Esophagus squamous epithelium (tissue), 5 donors: ENCODE measurements around the gene REEP6. TPM values are rescaled to one million over a fixed set of nuclear protein-coding genes. Genes with fewer than 3 reads are reported as not detected.

Source experiments
- DNase-seq: peaks from one replicate; lab custom pipeline; 2025; lab: John Stamatoyannopoulos, UW
- H3K27ac ChIP-seq, 4 donors: fragments of 200-600 bp; sonication (generic); one replicate each; pipeline ENCODE4 v1.5.1; 2016 to 2019; ENCODE audit warnings: mild to moderate bottlenecking in 1 of 4
- H3K27me3 ChIP-seq, 4 donors: fragments of 200-600 bp; sonication (generic); 1 replicate in 3 of 4; 2 replicates in 1 of 4; pipeline versions ENCODE4 v1.5.1 to v1.6.0; 2017 to 2021; ENCODE audit warnings: antibody characterized with exemption in 1 of 4
- H3K36me3 ChIP-seq, 3 donors: fragments of 200-600 bp; sonication (generic); one replicate each; pipeline ENCODE4 v1.5.1; 2016 to 2019
- H3K4me1 ChIP-seq, 3 donors: fragments of 200-600 bp; sonication (generic); one replicate each; pipeline ENCODE4 v1.5.1; 2017 to 2019
- H3K4me3 ChIP-seq, 4 donors: fragments of 200-600 bp; sonication (generic); 1 replicate in 3 of 4; 2 replicates in 1 of 4; pipeline ENCODE4 v1.5.1; 2016 to 2019; ENCODE audit warnings: mild to moderate bottlenecking in 2 of 4, moderate library complexity in 1 of 4
- H3K9me3 ChIP-seq, 3 donors: fragments of 200-600 bp; sonication (generic); one replicate each; pipeline ENCODE4 v1.5.1; 2016 to 2019
- CTCF ChIP-seq, 6 experiments: fragments of 450-650 bp in 4 of 6; fragments of 200-600 bp in 2 of 6; sonication (generic) in 2 of 6; IDR thresholded peaks; one replicate each; pipeline ENCODE4 v1.5.1; 2016 to 2019; ENCODE audit warnings: antibody characterized with exemption in 6 of 6, mild to moderate bottlenecking in 4 of 6, moderate library complexity in 4 of 6
- POLR2A ChIP-seq, 4 donors: fragments of 450-650 bp; IDR thresholded peaks; one replicate each; pipeline ENCODE4 v1.6.1; 2017; ENCODE audit warnings: antibody characterized with exemption in 4 of 4, mild to moderate bottlenecking in 4 of 4, moderate library complexity in 3 of 4
- WGBS, 2 donors: methylation state at CpG; one replicate each; pipeline ENCODE4 v1.1.5; 2018; 5-methylcytosine and 5-hydroxymethylcytosine counted together
- intact Hi-C: fragments of 100-400 bp; cut with DNase I; formaldehyde crosslinking; loops from one replicate; pipeline ENCODE4 v1.15.0; 2022
- total RNA-seq, 4 donors: library from RNA; depleted of rRNA; stranded (reverse); fragments of >200 nt; gene quantifications; one replicate each; pipeline ENCODE4 v1.1.0, GENCODE V29; 2016
- donor health status: DM: yes; HTN: yes; CAD: no.

The REEP6 gene
- total RNA-seq, 4 donors from 2014 or later, result 5.7 to 13.8 (median 9.4) TPM

- H3K9me3 ChIP-seq, result no peaks in the 10 kb centered on the region
- 46 to 49% methylated on average over 10 to 11 of the region's 17 CpGs for WGBS, 2 donors
- TF ChIP-seq CTCF (IDR thresholded peaks at IDR 0.05) (no peak), POLR2A (IDR thresholded peaks at IDR 0.05) (no peak)
- H3K27ac ChIP-seq, result no peak overlapping the region
- H3K36me3 ChIP-seq, result no peaks in the 10 kb centered on the region
- no peak overlapping the region for H3K4me3 ChIP-seq
- no peak for DNase-seq
- H3K27me3 ChIP-seq, result peaks cover 0 to 90% (median 12%) of the 10 kb centered on the region in 4 donors
- peaks cover 0 to 33% (median 10%) of the 10 kb centered on the region in 3 donors for H3K4me1 ChIP-seq
- intact Hi-C loops, result no loop called here
These were observed 34.0 kb downstream of the REEP6 start for GRCh38 chr19:1524972-1525325.

GRCh38 chr19:1525343-1525742 is 34.4 kb downstream of the REEP6 start:
- 70 to 72% methylated on average over 6 to 11 of the region's 31 CpGs for WGBS, 2 donors
- DNase-seq, result no peak

GRCh38 chr19:1526066-1526778 is 35.2 kb downstream of the REEP6 start:
- no peak for DNase-seq
- H3K9me3 ChIP-seq, result no peaks in the 10 kb centered on the region
- no peak overlapping the region for H3K4me3 ChIP-seq
- H3K27me3 ChIP-seq, result peaks cover 0 to 91% (median 12%) of the 10 kb centered on the region in 4 donors
- peaks cover 0 to 32% (median 10%) of the 10 kb centered on the region in 3 donors for H3K4me1 ChIP-seq
- H3K27ac ChIP-seq, result no peak overlapping the region
- TF ChIP-seq CTCF (IDR thresholded peaks at IDR 0.05) (no peak), POLR2A (IDR thresholded peaks at IDR 0.05) (no peak)
- intact Hi-C loops, result no loop called here
- H3K36me3 ChIP-seq, result no peaks in the 10 kb centered on the region
- WGBS, 2 donors, result 86 to 87% methylated on average over 6 to 10 of the region's 33 CpGs

More at GRCh38 chr19:1525343-1525742, 34.4 kb downstream of the REEP6 start:
- no peak overlapping the region for H3K27ac ChIP-seq
- H3K9me3 ChIP-seq, result no peaks in the 10 kb centered on the region
- peaks cover 0 to 33% (median 10%) of the 10 kb centered on the region in 3 donors for H3K4me1 ChIP-seq
- H3K36me3 ChIP-seq, result no peaks in the 10 kb centered on the region
- TF ChIP-seq CTCF (IDR thresholded peaks at IDR 0.05) (no peak), POLR2A (IDR thresholded peaks at IDR 0.05) (no peak)
- peaks cover 0 to 90% (median 12%) of the 10 kb centered on the region in 4 donors for H3K27me3 ChIP-seq
- no peak overlapping the region for H3K4me3 ChIP-seq
- intact Hi-C loops, result no loop called here

GRCh38 chr19:1526979-1527649 is 36.1 kb downstream of the REEP6 start:
- peaks cover 0 to 91% (median 12%) of the 10 kb centered on the region in 4 donors for H3K27me3 ChIP-seq
- H3K27ac ChIP-seq, result no peak overlapping the region
- no peak for DNase-seq
- intact Hi-C loops, result no loop called here
- 26 to 47% methylated on average over 12 to 13 of the region's 18 CpGs for WGBS, 2 donors
- no peak overlapping the region for H3K4me3 ChIP-seq
- peaks cover 0 to 23% (median 10%) of the 10 kb centered on the region in 3 donors for H3K4me1 ChIP-seq
- H3K36me3 ChIP-seq, result no peaks in the 10 kb centered on the region
- TF ChIP-seq POLR2A (IDR thresholded peaks at IDR 0.05), result no peak
- no peaks in the 10 kb centered on the region for H3K9me3 ChIP-seq

- DNase-seq, result no peak
- intact Hi-C loops, result no loop called here
- no peak overlapping the region for H3K4me3 ChIP-seq
- no peak overlapping the region for H3K27ac ChIP-seq
- 40 to 54% methylated on average over 4 to 9 of the region's 27 CpGs for WGBS, 2 donors
- TF ChIP-seq CTCF (IDR thresholded peaks at IDR 0.05) (no peak), POLR2A (IDR thresholded peaks at IDR 0.05) (no peak)
- peaks cover 0 to 84% (median 12%) of the 10 kb centered on the region in 4 donors for H3K27me3 ChIP-seq
- no peaks in the 10 kb centered on the region for H3K9me3 ChIP-seq
- no peaks in the 10 kb centered on the region for H3K36me3 ChIP-seq
- H3K4me1 ChIP-seq, result peaks cover 0 to 17% (median 10%) of the 10 kb centered on the region in 3 donors
These were observed 36.8 kb downstream of the REEP6 start for GRCh38 chr19:1527650-1528309.
